Measurements from ENCODE around the gene CMTR1. TPM values are rescaled to one million over a fixed set of nuclear protein-coding genes. Genes with fewer than 3 reads are reported as not detected.
A peak's percentile ranks its signal among the peaks of the same experiment; 100 is the strongest.

Gene CMTR1
- total RNA-seq, 1 experiment from 2014 or later: 32.3 TPM

DNA sequence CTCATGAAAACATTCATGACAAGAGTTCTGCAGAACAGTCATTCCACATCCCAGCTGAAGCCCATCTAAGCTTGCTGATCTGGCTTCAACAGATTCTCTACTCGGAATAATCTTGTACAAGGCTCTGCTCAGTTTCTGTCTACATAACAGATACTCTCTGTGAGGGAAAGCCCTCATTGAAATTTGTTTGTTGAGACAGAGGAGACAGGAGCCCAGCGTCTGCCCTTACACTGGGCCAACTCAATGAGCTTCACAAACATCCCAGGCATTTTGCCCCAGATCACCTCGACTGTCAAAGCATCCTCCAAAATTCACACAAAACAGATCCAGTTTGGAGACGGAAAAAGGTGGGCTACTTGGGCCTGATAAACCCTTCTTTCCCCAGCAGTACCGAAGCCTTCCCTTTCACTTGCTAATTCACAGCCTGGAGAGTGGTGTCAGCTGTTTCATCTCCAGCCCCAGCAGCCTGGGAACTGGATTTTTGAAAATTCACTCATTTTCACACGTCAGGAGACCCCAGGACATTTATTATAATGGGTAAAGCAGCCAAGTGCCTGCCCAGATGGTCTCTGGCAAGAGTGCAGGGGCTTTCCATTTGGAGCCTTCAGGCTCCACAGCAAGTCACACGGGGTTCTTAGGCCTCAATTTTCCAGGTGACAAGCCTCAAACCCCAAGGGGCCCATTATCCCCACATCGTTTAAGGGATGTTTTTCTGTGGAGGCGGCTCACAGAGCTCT lies 59.4 kb downstream of the CMTR1 start:
- Histone ChIP-seq H3K36me3 (ENCODE audit: insufficient read depth, low read length, poor library complexity, severe bottlenecking) (no peaks in the 10 kb centered on the region), H3K4me3 (ENCODE audit: low read depth, low read length, poor library complexity, severe bottlenecking) (no peak overlapping the region), H3K27me3 (replicated peaks; ENCODE audit: insufficient read depth, low read depth, low read length, poor library complexity) (no peaks in the 10 kb centered on the region), H3K4me1 (ENCODE audit: insufficient read depth, low read length, poor library complexity, severe bottlenecking) (peaks cover 24% of the 10 kb centered on the region), H3K9me3 (ENCODE audit: low read depth, low read length, poor library complexity, severe bottlenecking) (no peaks in the 10 kb centered on the region), H3K27ac (ENCODE audit: low read depth, low read length, poor library complexity, severe bottlenecking) (no peak overlapping the region)
- TF ChIP-seq, protein P1, sequence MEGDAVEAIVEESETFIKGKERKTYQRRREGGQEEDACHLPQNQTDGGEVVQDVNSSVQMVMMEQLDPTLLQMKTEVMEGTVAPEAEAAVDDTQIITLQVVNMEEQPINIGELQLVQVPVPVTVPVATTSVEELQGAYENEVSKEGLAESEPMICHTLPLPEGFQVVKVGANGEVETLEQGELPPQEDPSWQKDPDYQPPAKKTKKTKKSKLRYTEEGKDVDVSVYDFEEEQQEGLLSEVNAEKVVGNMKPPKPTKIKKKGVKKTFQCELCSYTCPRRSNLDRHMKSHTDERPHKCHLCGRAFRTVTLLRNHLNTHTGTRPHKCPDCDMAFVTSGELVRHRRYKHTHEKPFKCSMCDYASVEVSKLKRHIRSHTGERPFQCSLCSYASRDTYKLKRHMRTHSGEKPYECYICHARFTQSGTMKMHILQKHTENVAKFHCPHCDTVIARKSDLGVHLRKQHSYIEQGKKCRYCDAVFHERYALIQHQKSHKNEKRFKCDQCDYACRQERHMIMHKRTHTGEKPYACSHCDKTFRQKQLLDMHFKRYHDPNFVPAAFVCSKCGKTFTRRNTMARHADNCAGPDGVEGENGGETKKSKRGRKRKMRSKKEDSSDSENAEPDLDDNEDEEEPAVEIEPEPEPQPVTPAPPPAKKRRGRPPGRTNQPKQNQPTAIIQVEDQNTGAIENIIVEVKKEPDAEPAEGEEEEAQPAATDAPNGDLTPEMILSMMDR (conservative IDR thresholded peaks at IDR 0.05; ENCODE audit: low read depth, low read length): no peak
- no peak for TF ChIP-seq EZH2 (IDR thresholded peaks at IDR 0.05; ENCODE audit: borderline replicate concordance, low read depth, low read length, poor library complexity, severe bottlenecking)
- BruUV-seq (replicated peaks): no TSS peak
- DNase-seq (ENCODE audit: low spot score): no peak
- ChIA-PET POLR2A (ENCODE audit: low non-redundant PET) (interaction anchor here (0.7 kb wide), 1 partner anchor 877 kb away, joined by 3 read pairs; no protein-coding TSS in a partner anchor), CTCF (no interaction called here)
- intact Hi-C loops (cut with micrococcal nuclease; ENCODE audit: unreplicated experiment): no loop called here

DNA sequence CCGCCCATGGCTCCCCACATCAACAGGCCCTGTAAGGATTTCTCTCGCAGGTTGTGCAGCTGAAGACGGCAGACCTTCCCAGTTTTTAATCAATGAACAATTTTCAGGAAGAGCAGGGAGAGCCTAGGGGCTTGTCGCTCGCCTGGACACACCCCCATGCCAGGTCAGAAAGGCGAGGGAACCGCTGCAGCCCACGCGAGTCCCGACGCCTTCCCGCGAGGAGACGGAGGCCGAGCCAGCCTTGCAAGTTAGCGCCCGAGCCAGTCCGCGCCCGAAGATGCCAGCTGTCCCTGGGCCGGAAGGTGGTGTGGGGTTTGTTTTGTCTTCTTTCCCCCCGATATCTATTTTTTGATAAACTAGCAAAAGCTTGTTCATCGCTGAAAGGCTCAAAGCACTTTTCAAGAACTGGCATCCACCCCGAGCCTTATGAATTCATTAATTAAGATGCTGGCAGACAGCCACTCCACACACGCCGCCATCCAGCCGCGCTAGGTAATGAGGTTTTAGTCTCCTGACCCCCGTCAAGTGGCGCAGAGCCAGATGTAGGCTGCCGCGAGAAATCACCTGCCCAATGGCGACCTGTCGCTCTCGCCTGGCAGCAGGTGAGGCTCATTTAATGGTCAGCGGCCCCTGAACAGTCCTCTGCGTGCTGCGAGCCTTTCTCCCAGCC lies 60.1 kb downstream of the CMTR1 start:
- Histone ChIP-seq H3K9me3 (ENCODE audit: low read depth, low read length, poor library complexity, severe bottlenecking) (no peaks in the 10 kb centered on the region), H3K36me3 (ENCODE audit: insufficient read depth, low read length, poor library complexity, severe bottlenecking) (no peaks in the 10 kb centered on the region), H3K27me3 (replicated peaks; ENCODE audit: insufficient read depth, low read depth, low read length, poor library complexity) (no peaks in the 10 kb centered on the region), H3K4me1 (ENCODE audit: insufficient read depth, low read length, poor library complexity, severe bottlenecking) (peaks cover 20% of the 10 kb centered on the region), H3K27ac (ENCODE audit: low read depth, low read length, poor library complexity, severe bottlenecking) (no peak overlapping the region), H3K4me3 (ENCODE audit: low read depth, low read length, poor library complexity, severe bottlenecking) (no peak overlapping the region)
- intact Hi-C loops (cut with micrococcal nuclease; ENCODE audit: unreplicated experiment): no loop called here
- DNase-seq (ENCODE audit: low spot score): peak; percentile 37
- ChIA-PET CTCF (no interaction called here), POLR2A (ENCODE audit: low non-redundant PET) (no interaction called here)
- TF ChIP-seq, protein P1 (conservative IDR thresholded peaks at IDR 0.05; ENCODE audit: low read depth, low read length): no peak
- no peak for TF ChIP-seq EZH2 (IDR thresholded peaks at IDR 0.05; ENCODE audit: borderline replicate concordance, low read depth, low read length, poor library complexity, severe bottlenecking)
- BruUV-seq (replicated peaks): no TSS peak

DNA sequence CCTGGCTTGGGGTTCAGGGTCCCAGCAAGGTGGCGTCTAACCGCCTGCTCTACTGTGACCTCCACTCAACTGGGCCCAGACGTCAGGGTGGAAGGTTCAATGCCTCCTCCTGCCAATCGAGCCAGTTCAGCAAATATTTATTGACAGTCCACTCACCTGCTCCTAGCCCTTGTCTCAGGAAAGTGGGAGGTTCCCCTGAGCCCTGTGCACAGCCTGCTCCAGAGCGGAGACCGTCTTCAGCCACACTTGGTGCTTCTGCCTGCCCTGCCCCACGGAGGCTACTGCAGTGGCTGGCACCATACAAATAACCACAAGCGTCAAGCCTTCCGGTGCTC lies 60.6 kb downstream of the CMTR1 start:
- POLR2A ChIA-PET (ENCODE audit: low non-redundant PET): no interaction called here
- BruUV-seq (replicated peaks): no TSS peak
- no peaks in the 10 kb centered on the region for H3K9me3 ChIP-seq (ENCODE audit: low read depth, low read length, poor library complexity, severe bottlenecking)
- no peak overlapping the region for H3K4me3 ChIP-seq (ENCODE audit: low read depth, low read length, poor library complexity, severe bottlenecking)
- H3K36me3 ChIP-seq (ENCODE audit: insufficient read depth, low read length, poor library complexity, severe bottlenecking): no peaks in the 10 kb centered on the region
- no peak for DNase-seq (ENCODE audit: low spot score)
- peaks cover 20% of the 10 kb centered on the region for H3K4me1 ChIP-seq (ENCODE audit: insufficient read depth, low read length, poor library complexity, severe bottlenecking)
- H3K27me3 ChIP-seq (replicated peaks; ENCODE audit: insufficient read depth, low read depth, low read length, poor library complexity): no peaks in the 10 kb centered on the region
- H3K27ac ChIP-seq (ENCODE audit: low read depth, low read length, poor library complexity, severe bottlenecking): no peak overlapping the region
- CTCF ChIA-PET: no interaction called here
- TF ChIP-seq, protein P1 (conservative IDR thresholded peaks at IDR 0.05; ENCODE audit: low read depth, low read length): no peak
- TF ChIP-seq EZH2 (IDR thresholded peaks at IDR 0.05; ENCODE audit: borderline replicate concordance, low read depth, low read length, poor library complexity, severe bottlenecking): no peak
- intact Hi-C loops (cut with micrococcal nuclease; ENCODE audit: unreplicated experiment): no loop called here

All from A673 (cell line).